Colon (tissue), 2 donors: ENCODE measurements around the gene C10orf95.

Experiments used
- FAIRE-seq: peaks from 2 replicates; lab custom pipeline; 2012; peaks lifted over from hg19 to GRCh38; lab: Jason Lieb, UNC
- donor health status: control.
- donor health status: control.

The C10orf95 gene

DNA sequence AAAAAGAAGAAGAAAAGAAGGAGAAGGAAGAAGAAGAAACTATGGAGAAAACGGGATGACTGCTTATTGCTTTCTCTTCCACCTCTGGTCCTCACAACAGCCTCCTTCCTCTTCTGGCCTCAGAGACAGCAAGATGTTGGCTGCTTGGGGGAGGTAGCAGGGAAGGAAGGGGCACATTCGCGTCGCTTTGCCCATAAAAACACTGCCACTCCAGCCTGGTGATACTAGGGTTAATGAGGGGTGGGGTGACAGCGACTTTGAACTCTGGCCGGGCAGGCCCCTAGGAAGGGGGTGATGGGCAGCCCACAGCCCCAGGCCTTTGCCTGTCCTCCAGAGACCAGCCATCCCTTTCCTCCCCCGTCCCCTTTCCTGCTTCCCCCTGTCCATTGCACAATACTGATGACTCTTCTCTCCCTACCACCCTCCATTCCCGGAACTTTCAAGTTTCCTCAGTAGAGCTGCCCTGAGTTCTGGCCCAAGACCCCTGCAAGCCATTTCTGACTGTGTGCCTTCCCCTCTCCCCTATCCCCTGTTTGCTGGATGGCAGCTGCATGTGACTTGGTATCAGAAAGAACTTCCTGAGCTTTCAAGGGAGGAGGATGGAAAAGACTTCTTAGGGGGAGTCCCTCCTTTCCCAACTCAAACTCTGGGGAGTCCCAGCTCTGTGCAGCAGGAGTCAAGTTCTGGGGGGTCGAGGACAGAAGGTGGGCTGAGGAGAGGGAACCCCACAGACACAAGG lies 16.8 kb downstream of the C10orf95 start:
- FAIRE-seq, result no peak

DNA sequence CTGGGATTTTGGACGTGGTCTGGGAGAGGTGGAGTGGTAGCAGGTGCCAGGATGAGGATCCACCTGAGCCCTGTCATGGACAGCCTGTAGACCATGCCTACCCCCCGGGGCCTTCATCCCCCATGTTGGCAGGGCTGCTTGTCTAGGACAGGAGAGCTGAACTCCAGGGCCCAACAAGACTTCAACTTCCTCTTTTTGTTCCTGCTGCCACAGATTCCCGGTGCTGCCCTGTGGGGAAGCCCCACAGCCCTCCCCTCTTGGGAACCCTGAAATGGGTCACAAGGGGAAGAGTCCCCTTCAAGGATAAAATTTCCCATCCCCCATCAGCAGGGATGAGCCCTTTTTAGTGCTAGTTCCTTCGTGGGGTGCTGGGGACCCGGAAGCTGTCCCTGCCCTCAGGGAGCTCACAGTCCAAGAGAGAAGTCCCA lies 17.7 kb downstream of the C10orf95 start:
- no peak for FAIRE-seq

DNA sequence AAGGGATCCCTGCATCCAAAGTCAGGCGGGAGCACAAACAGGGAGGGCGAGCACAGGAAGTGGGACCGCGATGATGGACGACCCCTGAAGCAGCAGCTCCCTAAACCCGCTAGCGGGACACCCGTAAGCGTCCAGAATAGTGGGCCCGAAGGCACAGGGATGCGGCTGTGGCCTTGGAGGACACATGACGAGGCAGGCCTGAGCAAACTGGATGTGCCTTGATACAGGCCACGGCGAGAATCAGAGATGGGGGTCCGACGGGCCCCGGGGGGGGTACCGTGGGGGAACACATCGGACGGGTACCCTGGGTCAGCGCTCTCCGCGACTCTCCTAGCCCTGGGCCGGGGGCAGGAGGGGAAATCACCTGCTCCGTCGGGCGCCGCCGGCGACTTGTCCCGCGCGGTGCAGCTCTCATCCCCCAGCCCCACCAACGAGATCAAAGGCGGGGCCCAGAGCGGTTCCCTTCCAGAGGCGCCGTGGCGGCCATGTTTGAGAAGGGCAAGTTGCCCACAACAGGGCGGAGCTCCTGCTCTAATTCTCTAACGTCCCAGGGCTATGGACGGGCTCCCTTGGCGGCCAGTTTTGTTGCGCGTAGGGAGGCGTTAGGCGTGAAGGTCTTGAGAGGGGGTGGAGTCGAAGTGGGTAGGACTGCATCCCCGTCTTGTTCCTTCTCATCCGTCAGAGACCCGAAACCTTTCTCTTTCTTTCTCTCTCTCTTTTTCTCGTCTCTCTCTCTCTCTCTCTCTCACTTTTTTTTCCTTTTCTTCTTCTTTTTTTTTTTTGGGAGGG lies 19.0 kb downstream of the C10orf95 start, which contains the start of gene CUEDC2:
Gene CUEDC2 (minus strand): TSS at position 413 of the 789 bp plus-strand sequence. CDS start 7,386 bp downstream, outside the sequence.
- FAIRE-seq, result peak; percentile 18

DNA sequence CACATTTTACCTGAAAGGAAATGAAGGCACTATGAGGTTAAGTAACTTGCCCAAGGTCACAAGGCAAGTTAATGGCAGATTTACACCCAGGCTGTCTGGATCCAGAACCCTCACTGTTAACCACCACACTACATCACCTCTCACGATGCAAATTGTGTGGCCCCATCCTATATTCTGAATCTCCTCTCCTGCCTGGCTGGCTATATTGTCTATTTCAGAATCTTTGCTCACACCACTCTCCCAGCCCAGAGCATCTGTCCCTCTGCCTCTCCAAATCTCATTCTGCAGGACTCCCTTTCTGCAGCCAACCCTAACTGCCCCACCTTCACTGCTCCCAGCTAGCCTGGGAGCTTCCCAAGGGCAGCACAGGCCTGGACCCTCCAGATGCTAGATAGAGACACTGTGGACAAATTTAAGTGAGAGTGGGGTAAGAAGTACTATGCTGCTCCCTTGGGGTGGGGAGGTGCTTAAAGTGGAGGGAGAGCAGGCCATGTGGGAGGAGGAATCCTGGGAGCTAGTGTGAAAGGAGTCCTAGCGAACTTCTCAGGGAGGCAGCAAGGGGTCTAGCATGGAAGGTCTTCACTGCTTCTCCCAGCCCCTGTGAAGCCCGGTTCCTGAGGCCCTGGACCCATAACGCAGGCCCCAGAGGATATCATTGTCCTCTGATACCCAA lies 19.8 kb downstream of the C10orf95 start:
- no peak for FAIRE-seq

DNA sequence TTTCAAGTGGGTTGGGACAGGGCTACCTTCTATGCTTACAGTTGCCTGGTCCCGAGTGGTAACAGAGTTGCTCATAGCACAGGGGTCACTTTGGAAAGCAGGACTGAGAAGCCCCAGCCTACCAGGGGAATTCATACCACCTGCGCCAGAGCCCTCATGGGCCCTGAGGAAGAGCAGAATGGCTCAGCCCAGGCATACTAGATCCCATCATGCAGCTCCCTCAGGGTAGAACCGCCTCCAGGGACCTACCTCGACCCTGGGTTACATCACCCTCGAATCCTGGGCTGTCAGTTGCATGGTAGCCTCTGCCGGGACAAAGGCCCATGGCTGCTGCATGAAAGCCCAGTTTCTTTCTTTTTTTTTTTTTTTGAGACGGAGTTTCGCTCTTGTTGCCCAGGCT lies 21.9 kb downstream of the C10orf95 start:
- no peak for FAIRE-seq

DNA sequence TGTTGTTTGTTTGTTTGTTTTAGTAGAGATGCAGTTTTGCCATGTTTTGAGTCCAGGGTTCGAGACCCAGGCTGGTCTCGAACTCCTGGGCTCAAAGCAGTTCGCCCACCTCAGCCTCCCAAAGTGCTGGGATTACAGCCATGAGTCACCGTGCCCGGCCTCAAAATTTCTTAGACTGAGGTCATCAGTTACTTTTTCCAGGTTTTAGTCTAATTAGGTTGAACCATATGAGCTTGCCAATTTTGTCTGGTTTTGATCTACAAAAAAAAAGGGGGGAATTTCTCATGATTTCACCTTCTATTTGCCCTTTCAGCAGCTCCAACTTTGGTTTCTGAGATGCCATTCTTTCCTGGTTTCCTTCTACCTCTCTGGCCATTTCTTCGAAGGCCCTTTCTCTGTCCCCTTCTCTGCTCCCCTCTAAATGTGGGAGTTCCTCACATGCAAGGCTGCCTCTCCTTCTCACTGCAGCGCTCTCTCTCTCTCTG lies 24.5 kb downstream of the C10orf95 start:
- FAIRE-seq, result no peak

DNA sequence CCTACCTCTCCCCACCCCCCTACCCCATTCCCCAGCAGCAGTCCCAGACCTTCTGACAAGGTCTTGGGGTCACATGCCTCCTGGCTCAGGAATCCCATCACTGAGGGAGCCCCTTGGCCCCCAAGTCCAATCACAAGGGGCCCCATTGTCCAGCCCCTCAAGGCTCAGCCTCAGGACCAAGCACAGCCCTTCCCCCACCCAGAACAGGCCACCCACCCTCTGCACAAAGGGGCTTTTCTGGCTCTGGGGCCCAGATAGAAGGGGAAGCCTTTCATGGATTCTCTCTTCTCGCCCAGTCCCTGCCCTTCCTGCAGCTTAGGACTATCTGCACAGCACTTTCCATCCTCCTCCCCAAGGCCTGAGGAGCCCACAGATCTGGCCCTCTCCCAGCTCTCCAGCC lies 25.9 kb downstream of the C10orf95 start:
- no peak for FAIRE-seq

DNA sequence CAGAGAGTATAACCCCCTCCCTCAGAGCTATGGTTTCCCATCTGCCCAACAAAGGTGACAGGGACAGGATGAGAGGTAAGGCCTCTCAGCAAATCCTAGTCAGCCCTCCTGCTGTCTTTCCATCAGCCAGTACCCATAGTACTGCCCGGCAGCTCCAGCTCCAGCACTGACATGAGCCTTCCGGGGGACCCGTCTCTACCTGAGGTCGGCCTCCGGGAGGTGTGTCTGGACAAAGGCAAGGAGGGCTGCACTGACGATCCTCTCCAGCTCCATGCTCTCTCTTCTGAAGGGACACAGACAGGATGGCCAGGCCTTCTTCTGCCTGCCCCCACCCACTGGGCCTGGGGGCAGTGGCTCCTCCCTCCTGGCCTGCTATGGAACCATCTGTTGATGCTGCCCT lies 26.4 kb downstream of the C10orf95 start:
- FAIRE-seq, result no peak

DNA sequence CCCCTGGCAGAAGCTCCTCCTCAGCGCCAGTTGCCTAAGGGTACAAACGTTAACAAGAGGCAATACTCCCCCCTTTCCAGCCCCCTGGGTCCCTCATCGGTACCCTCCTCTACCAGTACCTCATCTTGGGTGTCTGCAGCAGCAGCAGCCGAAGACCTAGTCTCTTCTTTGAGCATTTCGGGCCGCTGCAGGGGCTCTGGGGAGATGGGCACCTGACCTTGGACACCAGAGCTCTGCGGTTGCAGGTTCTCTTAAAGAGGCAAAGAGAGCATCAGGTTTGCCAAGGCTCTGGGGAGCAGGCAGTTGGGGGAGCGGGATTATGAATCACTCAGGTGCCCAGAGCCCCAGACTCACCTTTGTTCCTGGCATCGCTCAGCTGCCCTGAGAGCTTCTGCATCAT lies 27.2 kb downstream of the C10orf95 start:
- no peak for FAIRE-seq

DNA sequence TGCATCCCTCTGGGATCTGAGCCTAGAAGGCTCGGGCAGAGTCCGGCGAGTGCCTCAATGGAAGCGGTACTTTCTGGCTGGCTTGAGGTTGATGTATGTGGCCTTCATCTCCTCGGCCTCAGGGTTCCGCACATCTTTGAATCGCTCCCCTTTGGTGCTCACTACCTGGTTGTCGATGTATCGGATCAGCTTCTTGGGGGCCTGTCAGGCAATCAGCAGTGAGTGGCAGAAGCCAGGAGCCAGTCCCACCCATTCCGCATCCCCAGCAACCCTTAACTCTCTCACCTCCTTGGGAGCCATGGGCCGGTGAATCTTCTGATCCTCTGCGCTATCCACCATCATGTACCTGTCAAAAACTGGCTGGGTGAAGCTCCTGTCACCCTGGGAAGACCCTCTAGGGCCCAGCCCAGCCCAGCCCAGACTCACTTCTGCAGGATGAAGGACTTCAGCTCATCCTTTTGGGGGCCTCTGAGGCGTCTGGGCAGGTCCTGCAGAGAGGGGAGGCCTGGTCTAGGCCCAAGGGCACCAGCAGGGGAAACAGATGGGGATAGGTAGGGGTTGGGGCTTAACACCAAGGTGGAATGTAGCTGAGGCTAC lies 27.9 kb downstream of the C10orf95 start:
- FAIRE-seq, result no peak

DNA sequence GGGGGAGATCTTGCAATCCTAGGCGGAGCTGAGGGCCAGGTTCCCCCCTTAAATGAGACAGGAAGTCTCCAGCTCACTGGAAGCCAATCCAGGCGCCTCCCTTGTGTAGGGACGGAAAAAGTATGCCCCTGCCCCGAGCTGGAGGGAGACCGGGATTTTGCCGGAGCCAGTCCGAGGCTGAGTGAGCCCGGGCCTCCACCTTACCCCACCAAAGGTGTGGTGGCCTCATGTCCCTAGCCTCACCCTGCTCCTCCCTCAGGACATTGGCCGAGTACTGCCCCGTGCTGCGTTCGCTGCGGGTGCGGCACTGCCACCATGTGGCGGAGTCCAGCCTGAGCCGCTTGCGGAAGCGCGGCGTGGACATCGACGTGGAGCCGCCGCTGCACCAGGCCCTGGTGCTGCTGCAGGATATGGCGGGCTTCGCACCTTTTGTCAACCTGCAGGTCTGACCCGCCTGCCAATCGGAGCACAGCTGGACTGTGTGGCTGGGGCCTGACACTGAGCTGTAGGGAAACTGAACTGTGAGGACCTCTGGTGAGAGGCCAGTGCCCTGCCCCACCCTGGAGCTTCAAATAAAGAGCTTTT lies 28.7 kb downstream of the C10orf95 start:
- no peak for FAIRE-seq

DNA sequence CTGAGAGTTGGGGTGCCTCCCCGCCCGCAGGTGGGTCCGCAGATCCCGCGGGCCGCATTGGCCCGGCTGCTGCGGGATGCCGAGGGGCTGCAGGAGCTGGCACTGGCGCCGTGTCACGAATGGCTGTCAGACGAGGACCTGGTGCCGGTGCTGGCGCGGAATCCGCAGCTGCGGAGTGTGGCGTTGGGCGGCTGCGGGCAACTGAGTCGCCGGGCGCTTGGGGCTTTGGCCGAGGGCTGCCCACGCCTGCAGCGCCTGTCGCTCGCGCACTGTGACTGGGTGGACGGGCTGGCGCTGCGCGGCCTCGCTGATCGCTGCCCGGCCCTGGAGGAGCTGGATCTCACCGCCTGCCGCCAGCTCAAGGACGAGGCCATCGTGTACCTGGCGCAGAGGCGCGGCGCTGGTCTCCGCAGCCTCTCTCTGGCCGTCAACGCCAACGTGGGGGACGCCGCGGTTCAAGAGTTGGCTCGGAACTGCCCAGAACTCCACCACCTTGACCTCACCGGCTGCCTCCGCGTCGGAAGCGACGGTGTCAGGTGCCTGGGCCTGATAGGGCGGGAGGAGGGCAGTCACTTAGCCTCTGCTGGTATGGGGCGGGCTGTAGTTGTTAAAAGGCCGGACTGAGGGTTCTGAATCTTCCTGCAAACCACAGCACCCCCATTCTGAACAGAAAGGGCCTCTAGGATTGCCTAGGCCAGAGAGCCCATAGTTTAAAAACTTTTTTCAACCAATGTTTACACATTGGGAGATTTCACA lies 29.4 kb downstream of the C10orf95 start:
- no peak for FAIRE-seq

DNA sequence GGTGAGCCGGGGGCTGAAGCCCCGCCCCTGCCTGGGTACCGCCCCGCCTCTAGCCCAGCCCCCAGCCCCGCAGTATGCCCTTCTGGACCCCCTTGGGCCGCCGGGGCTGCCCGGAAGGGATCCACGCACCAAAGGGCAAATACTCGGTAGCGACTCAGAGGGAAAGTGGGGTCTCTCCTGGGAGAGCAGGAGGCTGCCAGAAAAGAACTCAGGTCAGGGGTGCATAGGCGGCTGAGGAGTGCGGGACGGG lies 29.9 kb downstream of the C10orf95 start:
- FAIRE-seq, result no peak

DNA sequence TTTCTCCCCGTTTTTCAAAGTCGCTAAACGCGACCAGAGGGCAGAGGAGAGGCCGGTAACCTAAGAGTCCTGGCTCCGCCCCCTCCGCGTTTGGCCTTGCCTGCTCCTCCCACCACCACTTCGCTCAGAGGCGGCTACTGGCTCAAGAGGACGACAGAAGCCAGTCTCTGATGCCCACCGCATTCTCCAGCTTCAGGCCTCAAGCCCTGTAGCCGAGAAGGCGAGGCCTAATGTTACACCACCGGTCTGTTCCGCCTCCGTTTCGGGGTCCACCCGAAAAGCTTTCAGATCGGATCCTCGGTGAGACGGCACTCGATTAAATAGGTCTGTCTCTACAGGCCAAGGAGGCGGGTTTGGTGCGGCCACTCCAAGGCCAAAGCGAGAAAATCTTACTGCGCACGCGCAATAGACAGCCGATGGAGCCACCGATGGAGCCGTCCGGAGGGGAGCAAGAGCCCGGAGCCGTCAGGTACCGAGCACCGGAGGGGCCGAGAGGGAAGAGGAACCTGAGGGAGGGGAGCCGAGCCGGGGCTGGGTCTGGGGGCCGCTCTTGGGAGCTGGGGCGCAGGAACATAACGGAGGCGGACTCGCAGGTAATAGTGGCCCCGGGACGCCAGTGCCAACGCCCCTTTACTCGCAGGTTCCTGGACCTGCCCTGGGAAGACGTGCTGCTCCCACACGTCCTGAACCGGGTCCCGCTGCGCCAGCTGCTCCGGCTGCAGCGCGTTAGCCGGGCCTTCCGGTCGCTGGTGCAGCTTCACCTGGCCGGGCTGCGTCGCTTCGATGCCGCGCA lies 30.4 kb downstream of the C10orf95 start, which contains the start of gene FBXL15:
Gene FBXL15 (plus strand): TSS at position 123 of the 793 bp plus-strand sequence. CDS start 294 bp downstream, at position 417.
- peak; percentile 61 for FAIRE-seq

DNA sequence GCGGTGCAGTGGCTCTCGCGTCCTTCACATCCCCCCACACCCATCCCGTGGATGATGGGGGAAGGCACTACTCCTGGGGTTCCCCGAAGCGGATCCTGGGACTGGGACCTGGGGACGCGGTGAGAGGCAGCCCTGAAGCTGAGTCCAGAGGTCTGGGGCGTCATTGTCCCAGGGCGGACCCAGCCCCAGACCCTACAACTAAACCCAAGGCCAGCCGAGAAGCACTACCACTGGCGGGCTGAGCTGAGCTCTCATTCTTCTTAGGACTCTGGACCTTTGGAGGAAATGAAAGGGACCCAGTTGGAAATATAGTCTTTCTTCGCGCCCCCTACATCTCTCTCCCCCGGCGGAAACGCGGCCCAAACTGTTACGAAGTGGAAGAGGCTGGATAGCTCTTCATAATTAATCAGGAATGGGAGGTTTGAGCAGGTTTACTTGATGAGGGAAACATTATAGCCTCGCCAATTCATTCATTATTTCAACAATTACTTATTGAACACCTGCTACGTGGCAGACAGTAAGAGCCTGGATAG lies 31.1 kb downstream of the C10orf95 start:
- FAIRE-seq, result no peak

DNA sequence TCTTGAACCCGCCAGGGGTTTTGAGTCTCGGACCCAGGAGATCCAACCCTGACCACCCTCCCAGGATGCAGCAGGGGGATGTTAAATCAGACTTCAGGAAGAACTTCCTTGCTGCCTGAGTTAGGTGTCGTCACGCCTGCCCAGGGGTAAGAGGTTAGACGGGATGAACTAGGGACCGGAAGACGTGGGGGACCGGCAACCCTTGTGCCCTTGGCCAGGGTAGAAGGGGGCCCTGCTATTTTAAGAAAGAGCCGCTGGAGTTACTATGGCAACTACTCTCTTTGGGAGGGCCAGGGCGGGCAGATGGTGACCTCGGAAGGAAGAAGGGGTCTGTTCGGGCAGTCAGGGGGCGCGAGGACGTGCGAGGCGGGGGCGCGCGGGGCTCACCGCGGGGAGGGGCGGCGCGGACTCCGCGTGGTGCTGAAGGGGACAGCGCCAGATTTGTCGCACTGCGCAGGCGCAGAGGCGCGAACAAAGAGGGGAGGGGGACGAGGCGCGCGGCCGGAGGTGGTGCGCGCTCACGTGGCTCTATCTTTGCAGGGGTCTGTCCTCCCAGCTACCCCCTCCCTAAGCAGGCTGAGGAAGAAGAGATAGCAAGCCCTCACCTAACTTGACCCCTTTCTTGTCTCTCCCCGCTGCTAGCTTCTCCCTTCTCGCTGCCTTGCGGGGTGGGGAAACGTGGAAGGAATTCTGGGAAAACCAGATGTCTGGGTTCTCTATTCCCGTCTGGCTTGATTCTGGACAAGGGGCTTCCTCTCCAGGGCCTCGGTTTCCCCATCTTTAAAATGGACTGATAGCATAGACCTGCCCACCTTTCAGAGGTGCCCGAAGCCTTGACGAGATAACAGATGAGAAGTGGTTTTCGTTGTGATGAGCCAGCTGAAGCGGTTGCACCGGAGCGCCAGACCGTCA lies 31.8 kb downstream of the C10orf95 start:
- FAIRE-seq, result no peak

DNA sequence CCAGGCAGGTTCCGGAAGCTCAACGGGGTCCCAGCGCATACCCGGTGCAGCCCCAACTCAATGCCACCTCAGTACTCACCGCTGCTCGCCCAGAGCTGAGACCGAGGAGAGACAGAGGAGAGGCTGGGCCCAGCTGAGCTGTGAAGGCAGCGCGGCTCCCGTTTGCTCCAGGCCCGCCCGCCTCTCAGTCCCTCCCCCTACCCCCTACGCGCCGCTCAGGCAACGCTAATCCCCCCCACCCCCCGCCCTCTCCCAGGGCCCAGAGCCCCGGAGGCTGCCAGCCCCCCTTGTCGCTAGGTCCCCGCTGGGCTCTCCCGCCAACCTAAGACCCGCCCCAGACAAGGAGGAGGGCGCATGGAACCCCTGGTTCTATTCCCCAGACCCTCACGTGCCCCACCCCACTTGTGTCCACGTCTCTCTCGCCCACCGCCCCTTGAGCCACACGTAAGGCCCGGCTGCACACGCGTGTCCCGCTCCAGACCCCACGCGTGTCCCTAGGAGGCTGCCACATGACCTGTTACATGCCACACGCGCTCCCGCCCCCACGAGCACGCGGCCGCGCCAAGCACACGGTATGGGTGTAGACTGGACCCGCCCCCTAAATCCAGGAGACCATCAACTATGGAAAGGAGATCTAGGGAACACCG lies 32.6 kb downstream of the C10orf95 start, which contains the start of gene PSD:
Gene PSD (minus strand): TSS at position 164 of the 647 bp plus-strand sequence. CDS start 1,747 bp downstream, outside the sequence.
- FAIRE-seq, result no peak

DNA sequence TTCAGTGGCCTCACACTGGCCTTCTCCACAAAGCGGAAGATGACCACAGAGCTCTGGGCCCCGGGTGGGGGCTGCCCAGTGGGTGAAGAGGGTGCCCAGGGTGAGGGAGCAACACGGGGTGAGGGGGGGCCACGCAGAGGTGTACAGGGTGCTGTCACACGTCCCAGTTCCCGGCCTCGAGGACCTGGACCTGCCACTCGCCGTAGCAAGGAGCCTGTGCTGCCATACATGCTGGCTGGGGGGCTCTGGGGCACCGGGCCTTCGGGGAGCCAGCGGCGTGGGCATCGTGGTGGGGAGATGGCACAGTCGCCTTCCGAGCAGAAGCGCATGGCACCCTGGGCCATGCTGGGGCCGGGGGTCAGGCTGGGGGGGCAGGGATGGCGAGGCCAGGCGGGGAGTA lies 34.6 kb downstream of the C10orf95 start:
- no peak for FAIRE-seq
